AG09309 (cell line): ENCODE results near the gene NOS1.
A peak's percentile ranks its signal among the peaks of the same experiment; 100 is the strongest.

ENCODE experiments used
- DNase-seq: peaks from one replicate; pipeline ENCODE4 v3.0.0-alpha.2; 2010; ENCODE audit warnings: low read depth
- H3K4me3 ChIP-seq: 2 replicates; pipeline ENCODE4 v1.5.1; 2011; ENCODE audit warnings: mild to moderate bottlenecking, low read depth, low read length, moderate library complexity; ENCODE audit not compliant: control insufficient read depth
- CTCF ChIP-seq: IDR thresholded peaks from 2 replicates; pipeline ENCODE4 v1.5.1; 2011; ENCODE audit warnings: mild to moderate bottlenecking, low read depth, low read length, inconsistent platforms; ENCODE audit not compliant: insufficient read depth, control insufficient read depth; ENCODE audit errors: missing control alignments

NOS1 gene

GRCh38 chr12:117361347-117361751 is at the start of gene NOS1:
NOS1 (minus strand) TSS chr12:117361626; CDS start chr12:117331069, 30,557 bp downstream.
- TF ChIP-seq CTCF = no peak
- no peak within 1 kb of the TSS for H3K4me3 ChIP-seq

GRCh38 chr12:117409286-117409685 is 47.9 kb upstream of the NOS1 start:
- no peak overlapping the region for H3K4me3 ChIP-seq
- DNase-seq = no peak
- no peak for TF ChIP-seq CTCF

More at GRCh38 chr12:117361347-117361751, at the start of gene NOS1:
- DNase-seq = no peak

GRCh38 chr12:117408161-117408791 is 46.9 kb upstream of the NOS1 start:
- no peak overlapping the region for H3K4me3 ChIP-seq
- no peak for TF ChIP-seq CTCF
- DNase-seq = peak; percentile 11

GRCh38 chr12:117404940-117405339 is 43.5 kb upstream of the NOS1 start:
- DNase-seq = no peak
- TF ChIP-seq CTCF = no peak
- no peak overlapping the region for H3K4me3 ChIP-seq

GRCh38 chr12:117404203-117404853 is 42.9 kb upstream of the NOS1 start:
- TF ChIP-seq CTCF = no peak
- no peak for DNase-seq
- no peak overlapping the region for H3K4me3 ChIP-seq

- no peak for TF ChIP-seq CTCF
- DNase-seq = no peak
- H3K4me3 ChIP-seq = no peak overlapping the region
Measured at GRCh38 chr12:117403586-117404139, 42.2 kb upstream of the NOS1 start.

- TF ChIP-seq CTCF = no peak
Measured at GRCh38 chr12:117402363-117402762, 40.9 kb upstream of the NOS1 start.

More at GRCh38 chr12:117402363-117402762, 40.9 kb upstream of the NOS1 start:
- H3K4me3 ChIP-seq = no peak overlapping the region
- no peak for DNase-seq
